Retinal pigment epithelial cell (primary cell): ENCODE results near the gene TMX2.

Experiments
- DNase-seq: peaks from one replicate; pipeline ENCODE4 v3.0.0-alpha.2; 2010; ENCODE audit warnings: low read depth
- H3K4me3 ChIP-seq: 2 replicates; pipeline ENCODE4 v1.5.1; 2011; ENCODE audit warnings: mild to moderate bottlenecking, low read length, control low read depth, moderate library complexity
- TF ChIP-seq, protein P1 (sequence below): conservative IDR thresholded peaks from 2 replicates; pipeline ENCODE4 v1.5.1; 2011; ENCODE audit warnings: low read depth, low read length, control low read depth, inconsistent platforms

Gene TMX2

DNA sequence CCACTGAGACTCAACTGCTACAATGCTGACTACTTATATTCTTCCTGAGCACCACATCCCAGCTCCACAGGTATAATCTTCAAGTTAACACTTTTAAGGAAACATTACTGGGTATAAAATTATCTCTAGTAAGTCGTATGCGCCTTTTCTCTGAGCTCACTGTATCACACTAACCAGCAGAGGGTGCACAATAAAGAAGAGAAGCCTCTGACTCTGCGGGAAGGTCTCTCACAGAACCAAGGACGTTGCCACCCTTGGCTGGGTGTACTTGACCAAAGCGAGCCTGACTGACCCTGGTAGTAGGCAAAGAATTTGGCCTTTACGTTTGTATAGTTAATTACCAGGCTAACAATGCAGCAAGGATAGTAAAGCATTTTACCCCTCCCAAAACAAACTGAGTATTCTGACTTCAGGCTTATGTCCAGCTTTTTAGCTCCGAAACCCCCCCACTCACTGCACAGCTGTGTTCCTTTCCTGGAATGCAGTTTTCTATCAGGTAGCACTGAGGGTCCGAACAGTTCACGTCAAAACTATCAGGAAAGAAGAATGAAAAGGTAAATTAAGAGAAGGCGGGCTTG is 39.4 kb downstream of the TMX2 start, which contains the start of gene BTBD18:
Gene BTBD18 (minus strand): TSS at position 144 of the 578 bp plus-strand sequence. CDS start 631 bp downstream, outside the sequence.
- TF ChIP-seq, protein P1, sequence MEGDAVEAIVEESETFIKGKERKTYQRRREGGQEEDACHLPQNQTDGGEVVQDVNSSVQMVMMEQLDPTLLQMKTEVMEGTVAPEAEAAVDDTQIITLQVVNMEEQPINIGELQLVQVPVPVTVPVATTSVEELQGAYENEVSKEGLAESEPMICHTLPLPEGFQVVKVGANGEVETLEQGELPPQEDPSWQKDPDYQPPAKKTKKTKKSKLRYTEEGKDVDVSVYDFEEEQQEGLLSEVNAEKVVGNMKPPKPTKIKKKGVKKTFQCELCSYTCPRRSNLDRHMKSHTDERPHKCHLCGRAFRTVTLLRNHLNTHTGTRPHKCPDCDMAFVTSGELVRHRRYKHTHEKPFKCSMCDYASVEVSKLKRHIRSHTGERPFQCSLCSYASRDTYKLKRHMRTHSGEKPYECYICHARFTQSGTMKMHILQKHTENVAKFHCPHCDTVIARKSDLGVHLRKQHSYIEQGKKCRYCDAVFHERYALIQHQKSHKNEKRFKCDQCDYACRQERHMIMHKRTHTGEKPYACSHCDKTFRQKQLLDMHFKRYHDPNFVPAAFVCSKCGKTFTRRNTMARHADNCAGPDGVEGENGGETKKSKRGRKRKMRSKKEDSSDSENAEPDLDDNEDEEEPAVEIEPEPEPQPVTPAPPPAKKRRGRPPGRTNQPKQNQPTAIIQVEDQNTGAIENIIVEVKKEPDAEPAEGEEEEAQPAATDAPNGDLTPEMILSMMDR, result peak; percentile 62
- DNase-seq, result no peak
- no peak within 1 kb of the TSS for H3K4me3 ChIP-seq

DNA sequence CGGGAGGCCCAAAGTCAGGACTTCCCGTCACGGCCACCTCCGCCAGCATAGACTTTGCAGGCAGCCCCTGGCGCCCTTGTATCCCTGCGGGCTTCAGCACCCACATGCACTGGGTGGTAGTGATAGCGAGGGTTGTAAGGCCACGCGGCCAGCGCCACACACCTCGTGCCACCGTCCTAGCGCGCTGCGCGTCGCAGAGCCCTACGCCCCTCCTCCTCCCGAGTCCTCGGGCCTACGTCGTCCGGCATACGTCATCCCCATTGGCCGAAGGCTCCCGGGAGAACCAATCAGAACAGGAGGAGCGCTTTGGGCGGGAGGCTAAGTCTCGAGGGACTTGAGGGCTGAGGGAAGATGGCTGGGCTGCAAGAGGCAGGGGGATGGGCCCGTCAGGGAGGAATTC is 40.6 kb downstream of the TMX2 start:
- TF ChIP-seq, protein P1, result no peak
- no peak for DNase-seq
- H3K4me3 ChIP-seq, result no peak overlapping the region

DNA sequence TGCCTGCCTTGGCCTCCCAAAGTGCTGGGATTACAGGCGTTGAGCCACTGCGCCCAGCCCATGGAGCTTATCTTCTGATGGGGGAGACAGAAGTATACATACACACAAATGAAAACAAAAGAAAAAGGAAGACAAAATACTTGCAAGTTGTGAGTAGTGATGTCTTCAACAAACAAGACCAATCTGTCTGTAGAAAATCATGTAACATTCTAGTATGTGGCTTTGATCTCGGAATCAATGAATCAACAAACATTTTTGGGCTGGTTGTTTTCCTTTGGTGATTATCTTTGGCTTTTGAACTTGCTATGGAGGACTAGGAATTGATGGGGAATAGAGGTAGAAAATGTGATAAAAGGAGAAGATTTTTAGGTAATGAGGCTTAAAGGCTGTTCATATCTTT is 45.8 kb downstream of the TMX2 start:
- TF ChIP-seq, protein P1, result no peak
- H3K4me3 ChIP-seq, result no peak overlapping the region
- DNase-seq, result no peak

DNA sequence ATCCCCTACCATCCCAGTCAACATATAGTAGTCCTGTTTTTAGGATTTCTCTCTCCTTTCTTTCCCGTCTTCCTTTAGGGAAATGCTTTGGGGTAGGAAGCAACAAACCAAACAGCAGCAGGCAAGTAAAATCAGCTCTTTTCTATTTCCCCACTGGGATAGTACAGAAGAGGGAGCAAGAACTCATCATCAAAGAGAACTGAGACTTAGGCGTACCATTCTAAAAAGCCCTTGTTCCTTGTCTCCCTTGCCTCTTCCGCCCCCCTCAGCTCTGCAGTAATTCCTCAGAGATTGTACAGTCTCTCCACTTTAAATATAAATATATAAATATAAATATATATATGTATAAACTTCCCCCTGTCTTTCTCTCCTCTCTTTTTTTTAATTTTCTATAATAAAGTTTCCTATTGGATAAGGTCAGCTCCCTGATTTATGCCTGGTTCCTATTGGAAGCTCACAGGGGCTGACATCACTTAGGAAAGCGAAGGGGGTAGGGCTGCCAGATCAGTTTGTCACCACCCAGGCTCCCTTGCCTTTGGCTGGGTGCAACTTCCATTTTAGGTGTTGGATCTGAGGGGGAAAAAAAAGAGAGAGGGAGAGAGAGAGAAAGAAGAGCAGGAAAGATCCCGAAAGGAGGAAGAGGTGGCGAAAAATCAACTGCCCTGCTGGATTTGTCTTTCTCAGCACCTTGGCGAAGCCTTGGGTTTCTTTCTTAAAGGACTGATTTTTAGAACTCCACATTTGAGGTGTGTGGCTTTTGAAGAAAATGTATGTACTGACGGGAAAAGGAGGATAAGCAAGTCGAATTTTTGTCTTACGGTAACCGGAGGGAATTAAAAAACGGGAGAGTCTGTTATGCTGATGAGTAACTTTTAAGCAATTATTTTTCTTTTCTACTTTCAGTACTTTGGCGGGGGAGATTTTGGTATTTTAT is 49.2 kb downstream of the TMX2 start, which contains the start of gene CTNND1:
Gene CTNND1 (plus strand): TSS at position 502 of the 934 bp plus-strand sequence. CDS start 29,677 bp downstream, outside the sequence.
- peak within 1 kb of the TSS; percentile 92 for H3K4me3 ChIP-seq
- DNase-seq, result peak; percentile 91
- TF ChIP-seq, protein P1, result peak; percentile 4

DNA sequence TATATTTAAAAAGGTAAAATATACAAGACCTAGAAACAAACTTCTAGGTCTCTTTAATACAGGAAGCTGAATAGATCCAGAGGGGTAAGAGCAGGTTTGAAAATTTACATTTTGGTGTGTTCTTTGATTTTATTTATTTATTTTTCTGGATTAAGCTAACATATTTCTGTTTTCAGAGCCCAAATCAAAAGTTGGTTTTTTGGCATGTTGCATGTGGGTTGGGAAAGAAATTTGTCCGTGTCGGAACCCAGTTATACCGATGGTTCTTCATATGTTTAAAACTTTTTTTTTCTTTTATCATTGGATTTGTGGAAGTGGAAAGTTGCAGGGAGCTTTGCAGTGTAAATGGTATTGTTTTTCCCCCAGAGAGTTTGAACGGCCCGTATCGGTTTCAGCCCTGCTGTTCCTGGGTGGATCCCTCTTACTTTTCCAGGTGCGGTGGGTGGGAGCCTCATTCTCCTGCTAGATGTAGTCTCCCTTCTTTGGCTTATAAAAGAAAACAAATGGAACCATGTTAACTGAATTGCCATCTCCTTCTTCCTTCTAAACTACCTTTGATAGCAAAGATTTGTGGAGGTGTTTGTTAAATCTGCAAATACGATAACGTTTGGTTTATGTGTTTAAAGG is 50.0 kb downstream of the TMX2 start:
- TF ChIP-seq, protein P1, result no peak
- H3K4me3 ChIP-seq, result peak overlapping the region; percentile 92
- no peak for DNase-seq

DNA sequence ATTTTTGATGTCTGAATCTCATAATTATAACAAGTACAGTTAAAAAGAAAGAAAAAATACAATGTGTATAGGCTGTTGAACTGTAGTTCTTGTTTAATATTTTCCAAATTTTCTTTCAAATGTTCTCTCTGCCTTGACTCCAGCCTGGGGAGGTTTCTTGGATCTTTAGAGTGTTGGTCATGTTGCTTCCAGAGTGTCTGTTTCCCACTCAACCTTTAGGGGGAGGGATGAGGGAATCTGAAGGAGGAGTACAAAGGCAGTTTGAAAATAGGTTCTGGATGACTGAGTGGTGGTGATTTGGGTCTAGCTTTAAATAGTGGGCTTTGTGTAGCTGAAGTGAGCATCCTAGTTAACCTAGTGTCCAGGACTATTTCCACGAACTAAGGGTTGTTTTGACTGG is 51.2 kb downstream of the TMX2 start:
- H3K4me3 ChIP-seq, result peak overlapping the region; percentile 92
- TF ChIP-seq, protein P1, result peak; percentile 50
- DNase-seq, result no peak
